ENCODE results near the gene GOLPH3L. TPM values are rescaled to one million over a fixed set of nuclear protein-coding genes. Genes with fewer than 3 reads are reported as not detected.

GOLPH3L gene
- total RNA-seq, 4 donors from 2014 or later = 23.1 to 41.3 (median 35.3) TPM

GRCh38 chr1:150596976-150597375 is 100.0 kb downstream of the GOLPH3L start:
- Histone ChIP-seq H3K4me1 (peaks cover 0 to 11% (median 0%) of the 10 kb centered on the region in 4 donors), H3K27me3 (no peaks in the 10 kb centered on the region), H3K9me3 (no peaks in the 10 kb centered on the region), H3K4me3 (no peak overlapping the region), H3K36me3 (peaks cover 0 to 10% (median 0%) of the 10 kb centered on the region in 3 donors), H3K27ac (peak overlapping the region in 2 of 4 donors; percentile 73 to 83)
- no peak for TF ChIP-seq POLR2A (IDR thresholded peaks at IDR 0.05)
- TF ChIP-seq CTCF (IDR thresholded peaks at IDR 0.05) = no peak
- DNase-seq = peak in 1 of 3 donors; percentile 13

Small RNAs within 50 kb of the gene (small RNA-seq; reads per million reads assigned to genes)
- 0 reads per million in 2 donors for gene RF00015
- gene RF00561 = 0 reads per million in 2 donors
- 0 reads per million in 2 donors for gene RNU6-1042P

Other genes starting within 250 kb of the GOLPH3L start
- gene TARS2, start 209.7 kb downstream of the GOLPH3L start, total RNA-seq = 10 to 100 TPM in 3 of 4 donors, 1 to 10 TPM in 1; 7.7 to 15.4 (median 12.3) TPM
- gene ECM1, start 189.0 kb downstream of the GOLPH3L start, total RNA-seq = 10 to 100 TPM in 2 of 4 donors, 1 to 10 TPM in 2; 1.4 to 11.6 (median 9.6) TPM
- not detected for gene FALEC, start 181.4 kb downstream of the GOLPH3L start, total RNA-seq
- 10 to 100 TPM in 3 of 4 donors, 1 to 10 TPM in 1; 2.3 to 28.9 (median 15.3) TPM for gene ADAMTSL4, start 147.7 kb downstream of the GOLPH3L start, total RNA-seq
- 100 to 1,000 TPM; 102 to 154 (median 140) TPM for gene MCL1, start 117.5 kb downstream of the GOLPH3L start, total RNA-seq
- 100 to 1,000 TPM; 173 to 231 (median 206) TPM for gene ENSA, start 67.5 kb downstream of the GOLPH3L start, total RNA-seq
- 1 to 10 TPM in 2 of 4 donors, not detected in 2; 1.6 to 4.1 TPM for gene HORMAD1, start 23.7 kb upstream of the GOLPH3L start, total RNA-seq
- 100 to 1,000 TPM in 3 of 4 donors, 10 to 100 TPM in 1; 97.4 to 146 (median 133) TPM for gene CTSS, start 68.6 kb upstream of the GOLPH3L start, total RNA-seq
- 10 to 100 TPM; 13.7 to 50.7 (median 22.4) TPM for gene CTSK, start 111.1 kb upstream of the GOLPH3L start, total RNA-seq
- gene ARNT, start 179.4 kb upstream of the GOLPH3L start, total RNA-seq = 10 to 100 TPM; 37.7 to 62.7 (median 48.2) TPM
- gene CTXND2, start 190.0 kb upstream of the GOLPH3L start, total RNA-seq = not detected
- 100 to 1,000 TPM in 1 of 4 donors, 10 to 100 TPM in 3; 28.2 to 106 (median 61.5) TPM for gene SETDB1, start 229.2 kb upstream of the GOLPH3L start, total RNA-seq